CD4-positive, alpha-beta T cell treated with Interleukin-1 beta for 1 hour (primary cell): ENCODE data around the gene OBSCN.

ENCODE experiments used
- DNase-seq, 2 donors: peaks; one replicate each; pipeline ENCODE4 v3.0.0-alpha.2; 2020 to 2022

OBSCN gene

DNA sequence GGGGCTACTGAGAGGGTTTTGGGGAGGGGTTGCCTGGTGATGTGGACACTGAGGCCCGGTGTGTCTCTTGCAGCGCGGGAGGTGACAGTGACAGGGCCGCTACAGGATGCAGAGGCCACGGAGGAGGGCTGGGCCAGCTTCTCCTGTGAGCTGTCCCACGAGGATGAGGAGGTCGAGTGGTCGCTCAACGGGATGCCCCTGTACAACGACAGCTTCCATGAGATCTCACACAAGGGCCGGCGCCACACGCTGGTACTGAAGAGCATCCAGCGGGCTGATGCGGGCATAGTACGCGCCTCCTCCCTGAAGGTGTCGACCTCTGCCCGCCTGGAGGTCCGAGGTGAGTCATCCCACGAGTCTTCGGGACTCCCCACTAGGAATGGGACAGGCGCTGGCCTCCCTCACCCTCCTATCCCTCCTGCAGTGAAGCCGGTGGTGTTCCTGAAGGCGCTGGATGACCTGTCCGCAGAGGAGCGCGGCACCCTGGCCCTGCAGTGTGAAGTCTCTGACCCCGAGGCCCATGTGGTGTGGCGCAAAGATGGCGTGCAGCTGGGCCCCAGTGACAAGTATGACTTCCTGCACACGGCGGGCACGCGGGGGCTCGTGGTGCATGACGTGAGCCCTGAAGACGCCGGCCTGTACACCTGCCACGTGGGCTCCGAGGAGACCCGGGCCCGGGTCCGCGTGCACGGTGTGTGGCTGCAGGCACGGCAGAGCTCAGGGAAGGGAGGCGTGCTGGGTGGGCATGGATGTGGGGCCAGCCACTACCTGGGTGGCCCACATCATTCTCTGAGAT, 72.5 kb downstream of the OBSCN start:
- no peak for DNase-seq

DNA sequence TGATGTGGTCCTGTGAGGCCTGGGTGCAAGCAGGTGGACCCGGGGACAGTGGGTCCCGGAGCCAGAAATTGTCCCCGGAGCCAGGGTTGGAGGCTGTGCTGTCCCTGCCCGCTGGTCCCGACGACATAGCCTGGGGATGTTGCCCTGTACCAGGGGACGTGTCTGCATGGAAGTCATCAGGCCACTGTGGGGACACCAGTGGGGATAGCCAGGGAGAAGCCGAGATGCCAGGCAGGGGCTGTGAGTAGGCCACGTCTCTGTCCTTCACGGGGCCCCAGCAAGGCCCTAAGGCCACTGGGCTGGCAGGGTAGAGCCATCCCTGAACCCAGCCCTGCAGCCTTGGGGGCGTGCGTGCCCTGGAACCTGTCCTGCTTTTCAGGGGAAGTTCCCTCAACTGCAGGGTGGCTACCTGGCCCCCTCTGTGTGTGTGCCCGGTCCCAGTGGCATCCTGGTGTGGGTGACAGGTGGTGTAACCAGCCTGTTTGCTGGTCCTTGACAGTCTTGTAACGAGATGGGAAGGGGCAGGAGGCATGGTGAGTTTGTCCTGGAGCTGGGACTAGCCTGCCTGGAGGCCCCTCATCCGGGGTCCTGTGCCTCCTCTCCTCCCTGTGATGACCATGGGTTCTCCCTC, 73.2 kb downstream of the OBSCN start:
- DNase-seq, result no peak

DNA sequence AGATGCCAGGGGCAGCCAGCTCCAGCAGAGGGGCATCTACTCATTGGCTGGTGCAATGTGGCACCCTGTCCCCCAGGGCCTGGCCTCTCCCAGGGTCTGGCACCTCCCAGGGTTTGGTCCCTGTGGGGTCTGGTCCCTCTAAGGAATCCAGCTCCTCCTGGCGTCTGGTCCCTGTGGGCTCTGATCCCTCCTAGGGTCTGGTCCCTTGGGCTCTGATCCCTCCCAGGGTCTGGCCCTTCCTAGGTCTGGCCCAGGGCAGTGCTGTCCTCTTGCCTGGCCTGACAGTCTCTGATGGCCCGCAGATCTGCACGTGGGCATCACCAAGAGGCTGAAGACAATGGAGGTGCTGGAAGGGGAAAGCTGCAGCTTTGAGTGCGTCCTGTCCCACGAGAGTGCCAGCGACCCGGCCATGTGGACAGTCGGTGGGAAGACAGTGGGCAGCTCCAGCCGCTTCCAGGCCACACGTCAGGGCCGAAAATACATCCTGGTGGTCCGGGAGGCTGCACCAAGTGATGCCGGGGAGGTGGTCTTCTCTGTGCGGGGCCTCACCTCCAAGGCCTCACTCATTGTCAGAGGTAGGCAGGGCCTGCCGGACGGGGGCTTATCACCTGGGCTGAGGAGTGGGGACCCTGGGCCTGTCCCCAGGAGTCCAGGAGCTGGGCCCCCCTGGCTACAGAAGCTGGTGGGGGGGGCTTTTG, 73.9 kb downstream of the OBSCN start:
- no peak for DNase-seq

DNA sequence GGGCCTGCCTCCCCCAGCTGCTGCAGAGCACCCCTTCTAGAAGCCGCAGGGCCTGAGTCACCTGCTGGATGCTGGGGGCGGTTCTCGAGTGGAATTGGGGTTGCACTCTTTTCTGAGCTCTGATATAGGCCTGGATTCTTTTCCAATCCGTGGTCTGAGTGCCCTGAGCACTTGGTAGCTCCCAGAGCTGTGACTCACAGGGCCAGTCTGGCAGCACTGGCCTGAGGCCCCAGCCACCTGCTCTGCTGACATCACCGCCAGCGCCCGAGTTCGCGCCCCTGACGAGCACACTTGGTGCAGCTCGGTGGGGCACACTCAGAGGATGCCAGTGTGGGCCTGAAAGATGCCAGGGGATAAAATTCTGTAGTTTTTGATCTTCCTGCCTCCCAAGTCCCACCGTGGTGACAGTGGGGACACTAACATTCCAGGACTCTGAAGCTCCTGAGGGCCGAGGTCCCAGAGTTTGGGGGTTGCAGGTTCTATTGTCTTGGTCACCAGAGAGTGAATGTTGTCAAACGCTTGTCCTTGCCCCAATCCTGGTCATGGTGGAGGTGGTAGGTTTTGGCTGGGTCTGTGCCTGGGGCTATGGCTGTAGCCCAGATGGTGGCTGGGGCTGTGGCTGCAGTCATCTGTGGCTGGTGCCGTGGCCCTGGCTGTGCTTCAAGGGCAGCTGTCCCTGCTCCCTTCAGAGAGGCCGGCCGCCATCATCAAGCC, 74.6 kb downstream of the OBSCN start:
- DNase-seq, result no peak

DNA sequence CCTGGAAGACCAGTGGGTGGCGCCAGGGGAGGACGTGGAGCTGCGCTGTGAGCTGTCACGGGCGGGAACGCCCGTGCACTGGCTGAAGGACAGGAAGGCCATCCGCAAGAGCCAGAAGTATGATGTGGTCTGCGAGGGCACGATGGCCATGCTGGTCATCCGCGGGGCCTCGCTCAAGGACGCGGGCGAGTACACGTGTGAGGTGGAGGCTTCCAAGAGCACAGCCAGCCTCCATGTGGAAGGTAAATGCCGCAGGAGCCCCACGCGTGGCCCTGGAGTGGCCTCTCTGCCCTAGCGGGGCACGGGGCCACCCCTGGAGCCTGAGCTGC, 75.2 kb downstream of the OBSCN start:
- DNase-seq, result no peak

DNA sequence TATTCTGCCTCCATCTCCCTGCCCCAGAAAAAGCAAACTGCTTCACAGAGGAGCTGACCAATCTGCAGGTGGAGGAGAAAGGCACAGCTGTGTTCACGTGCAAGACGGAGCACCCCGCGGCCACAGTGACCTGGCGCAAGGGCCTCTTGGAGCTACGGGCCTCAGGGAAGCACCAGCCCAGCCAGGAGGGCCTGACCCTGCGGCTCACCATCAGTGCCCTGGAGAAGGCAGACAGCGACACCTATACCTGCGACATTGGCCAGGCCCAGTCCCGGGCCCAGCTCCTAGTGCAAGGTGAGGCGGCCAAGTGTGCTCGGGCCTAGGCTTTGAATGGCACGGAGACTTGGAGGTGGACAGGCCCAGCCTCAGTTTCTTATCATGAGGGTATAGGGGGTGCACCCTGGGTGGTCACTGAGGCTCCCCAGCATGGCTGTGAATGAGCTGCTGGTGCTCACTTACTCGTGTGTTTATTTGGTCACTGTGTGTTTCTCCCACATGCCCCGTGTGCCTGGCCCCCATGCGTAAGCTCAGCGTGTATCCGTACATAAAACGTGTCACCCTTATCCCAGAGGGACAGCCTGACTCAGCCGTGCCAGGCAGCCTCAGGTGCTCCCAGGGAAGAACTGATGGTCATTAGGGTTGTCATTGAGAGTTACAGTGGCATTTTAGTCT, 75.8 kb downstream of the OBSCN start:
- no peak for DNase-seq

DNA sequence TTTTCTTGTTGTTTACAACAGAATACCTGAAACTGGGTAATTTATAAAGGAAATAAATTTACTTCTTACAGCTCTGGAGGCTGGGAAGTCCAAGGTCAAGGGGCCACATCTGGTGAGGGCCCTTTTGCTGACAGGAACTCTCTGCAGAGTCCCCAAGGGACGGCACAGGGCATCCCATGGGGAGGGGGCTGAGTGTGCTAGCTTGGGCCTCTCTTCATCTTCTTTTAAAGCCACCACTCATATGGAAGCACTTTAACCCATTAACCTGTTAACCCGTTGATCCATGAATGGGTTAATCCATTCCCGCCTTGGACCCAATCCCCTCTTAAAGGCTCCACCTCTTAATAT, 76.3 kb downstream of the OBSCN start:
- DNase-seq, result no peak

DNA sequence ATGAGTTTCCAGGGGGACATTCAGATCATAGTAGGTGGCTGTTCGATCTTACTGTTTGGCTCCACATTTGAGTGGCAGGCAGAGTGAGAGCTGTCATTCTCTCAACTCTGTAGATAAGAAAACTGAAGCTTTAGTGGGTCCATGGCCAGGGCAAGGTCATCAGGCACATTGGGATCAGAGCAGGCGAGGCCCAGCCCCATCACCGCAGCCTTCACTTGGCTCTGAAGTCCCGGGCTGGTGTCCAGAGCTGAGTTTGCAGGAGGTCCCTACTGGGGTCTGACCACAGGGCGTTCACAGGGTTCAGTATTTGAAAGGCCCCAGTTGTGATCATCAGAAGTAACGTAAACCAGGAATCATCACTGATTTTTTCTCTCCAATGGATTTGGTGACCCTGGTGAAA, 76.7 kb downstream of the OBSCN start:
- DNase-seq, result no peak

DNA sequence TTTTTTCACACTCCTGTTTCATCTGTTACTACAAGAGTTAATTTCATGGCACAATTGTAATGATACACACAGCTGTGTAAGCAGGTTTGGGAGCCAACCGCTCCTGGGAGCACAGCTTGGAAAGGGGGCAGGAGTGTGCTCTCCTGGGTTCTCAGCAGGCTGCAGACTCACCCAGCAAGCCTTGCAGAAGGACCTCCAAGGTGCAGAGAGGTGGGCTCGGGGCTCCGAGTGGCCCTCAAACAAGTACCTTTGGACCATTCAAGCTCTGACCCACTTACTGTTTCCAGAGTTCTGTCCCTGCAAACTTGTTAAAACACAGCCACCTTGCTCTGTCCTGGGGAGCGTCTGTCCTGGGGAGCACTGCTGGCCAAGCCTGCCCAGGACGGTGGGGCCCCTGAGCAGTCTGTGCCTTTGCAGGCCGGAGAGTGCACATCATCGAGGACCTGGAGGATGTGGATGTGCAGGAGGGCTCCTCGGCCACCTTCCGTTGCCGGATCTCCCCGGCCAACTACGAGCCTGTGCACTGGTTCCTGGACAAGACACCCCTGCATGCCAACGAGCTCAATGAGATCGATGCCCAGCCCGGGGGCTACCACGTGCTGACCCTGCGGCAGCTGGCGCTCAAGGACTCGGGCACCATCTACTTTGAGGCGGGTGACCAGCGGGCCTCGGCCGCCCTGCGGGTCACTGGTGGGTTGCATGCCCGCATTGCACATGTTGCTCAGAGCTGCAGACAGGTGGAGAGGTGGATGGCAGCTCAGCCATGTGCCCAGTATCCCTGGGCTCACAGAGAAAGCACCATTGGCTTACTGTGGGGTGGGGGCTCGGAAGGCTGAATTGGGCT, 78.0 kb downstream of the OBSCN start:
- DNase-seq, result no peak

DNA sequence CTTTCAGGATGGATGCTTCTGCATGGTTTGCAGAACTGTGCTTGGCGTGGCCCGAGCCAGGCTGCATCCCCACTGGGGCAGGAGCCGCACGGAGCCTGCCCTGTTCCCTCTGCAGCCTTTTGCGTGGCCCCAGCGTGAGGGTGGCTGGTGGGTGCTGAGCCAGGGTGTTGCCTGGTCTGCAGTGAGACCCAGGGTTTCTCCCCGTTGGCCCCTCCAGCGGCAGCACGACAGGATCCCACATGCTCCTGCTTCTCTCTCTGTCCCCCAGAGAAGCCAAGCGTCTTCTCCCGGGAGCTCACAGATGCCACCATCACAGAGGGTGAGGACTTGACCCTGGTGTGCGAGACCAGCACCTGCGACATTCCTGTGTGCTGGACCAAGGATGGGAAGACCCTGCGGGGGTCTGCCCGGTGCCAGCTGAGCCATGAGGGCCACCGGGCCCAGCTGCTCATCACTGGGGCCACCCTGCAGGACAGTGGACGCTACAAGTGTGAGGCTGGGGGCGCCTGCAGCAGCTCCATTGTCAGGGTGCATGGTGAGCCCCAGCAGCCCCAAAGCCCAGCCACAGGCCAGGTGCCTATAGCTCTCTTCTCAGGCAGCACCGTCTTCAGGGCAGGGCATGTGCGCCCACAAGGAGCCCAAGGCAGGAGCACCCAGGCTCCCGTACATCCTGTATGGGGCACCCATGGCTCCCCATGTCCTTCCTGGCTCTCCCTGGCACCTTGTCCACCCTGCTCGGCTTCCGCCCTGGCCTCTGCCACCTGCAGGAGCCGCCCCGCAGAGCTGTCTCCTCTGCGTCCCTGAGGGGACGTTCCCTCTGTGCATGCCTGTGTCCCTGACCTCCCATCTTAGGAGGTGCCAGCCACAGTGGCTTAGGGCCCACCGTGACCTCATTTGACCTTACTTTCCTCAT, 78.9 kb downstream of the OBSCN start:
- DNase-seq, result no peak

DNA sequence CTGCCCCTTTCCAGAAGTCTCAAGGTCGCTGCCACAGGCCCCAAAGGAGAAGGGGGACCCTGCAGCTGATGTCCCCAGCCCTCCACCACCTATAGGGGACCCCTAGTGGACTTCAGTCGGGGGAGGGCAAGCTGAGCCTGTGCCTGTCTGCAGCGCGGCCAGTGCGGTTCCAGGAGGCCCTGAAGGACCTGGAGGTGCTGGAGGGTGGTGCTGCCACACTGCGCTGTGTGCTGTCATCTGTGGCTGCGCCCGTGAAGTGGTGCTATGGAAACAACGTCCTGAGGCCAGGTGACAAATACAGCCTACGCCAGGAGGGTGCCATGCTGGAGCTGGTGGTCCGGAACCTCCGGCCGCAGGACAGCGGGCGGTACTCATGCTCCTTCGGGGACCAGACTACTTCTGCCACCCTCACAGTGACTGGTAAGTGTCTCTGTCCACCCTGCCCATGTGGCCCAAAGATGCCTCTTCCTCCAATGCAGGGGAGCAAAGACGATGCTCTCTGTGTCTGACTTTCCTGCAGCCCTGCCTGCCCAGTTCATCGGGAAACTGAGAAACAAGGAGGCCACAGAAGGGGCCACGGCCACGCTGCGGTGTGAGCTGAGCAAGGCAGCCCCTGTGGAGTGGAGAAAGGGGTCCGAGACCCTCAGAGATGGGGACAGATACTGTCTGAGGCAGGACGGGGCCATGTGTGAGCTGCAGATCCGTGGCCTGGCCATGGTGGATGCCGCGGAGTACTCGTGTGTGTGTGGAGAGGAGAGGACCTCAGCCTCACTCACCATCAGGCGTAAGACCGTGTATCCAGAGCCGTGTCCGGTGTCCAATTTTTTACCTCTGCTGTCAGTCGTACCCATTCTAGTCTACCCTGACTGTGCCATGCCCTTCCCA, 79.9 kb downstream of the OBSCN start:
- DNase-seq, result no peak

DNA sequence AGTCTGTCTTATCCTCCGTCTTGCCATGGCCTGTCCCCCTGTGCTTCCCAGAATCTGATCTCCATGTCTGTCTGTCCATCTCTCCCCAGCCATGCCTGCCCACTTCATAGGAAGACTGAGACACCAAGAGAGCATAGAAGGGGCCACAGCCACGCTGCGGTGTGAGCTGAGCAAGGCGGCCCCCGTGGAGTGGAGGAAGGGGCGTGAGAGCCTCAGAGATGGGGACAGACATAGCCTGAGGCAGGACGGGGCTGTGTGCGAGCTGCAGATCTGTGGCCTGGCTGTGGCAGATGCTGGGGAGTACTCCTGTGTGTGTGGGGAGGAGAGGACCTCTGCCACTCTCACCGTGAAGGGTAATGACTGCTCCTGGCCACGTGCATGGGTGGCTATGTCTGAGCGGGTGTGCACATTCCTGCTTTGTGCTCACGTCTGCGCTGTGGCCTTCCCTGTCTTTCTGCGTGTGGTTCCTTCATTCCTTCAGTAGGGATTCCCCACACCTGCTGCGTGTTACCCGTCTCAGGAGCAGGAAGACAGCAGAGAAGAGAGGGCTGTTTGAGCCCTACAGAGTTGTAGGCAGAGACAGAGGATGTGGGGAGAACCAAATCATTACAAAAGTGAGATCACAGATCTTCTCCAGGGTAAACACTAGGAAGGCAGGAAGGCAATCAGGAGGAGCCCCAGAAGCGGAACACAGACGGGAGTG, 80.8 kb downstream of the OBSCN start:
- no peak for DNase-seq

DNA sequence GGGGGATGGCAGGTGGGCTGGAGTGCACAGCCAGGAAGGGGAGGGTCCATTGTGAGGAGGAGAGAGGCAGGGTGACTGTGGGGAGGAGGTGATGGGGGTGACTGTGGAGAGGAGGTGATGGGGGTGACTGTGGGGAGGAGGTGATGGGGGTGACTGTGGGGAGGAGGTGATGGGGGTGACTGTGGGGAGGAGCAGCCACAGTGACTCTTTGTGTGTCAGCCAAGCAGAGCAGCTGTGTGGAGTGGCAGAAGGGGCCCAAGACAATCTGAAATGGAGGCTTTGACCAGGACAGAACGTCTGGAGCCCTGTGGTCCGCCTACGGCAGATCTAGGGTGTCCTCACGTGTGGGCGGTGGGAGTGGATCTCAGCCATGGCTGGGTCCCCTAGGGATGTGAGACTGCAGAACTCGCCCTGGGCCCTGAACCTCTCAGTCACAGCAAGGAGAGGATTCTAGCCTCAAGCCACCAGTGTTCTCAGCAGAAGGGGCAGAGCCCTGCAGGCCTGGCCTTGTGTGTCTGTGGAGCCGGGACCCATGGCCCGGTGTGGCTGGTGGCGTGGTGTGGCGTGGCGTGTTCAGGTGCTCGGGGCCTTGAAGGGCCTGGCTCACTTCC, 81.5 kb downstream of the OBSCN start:
- DNase-seq, result no peak

DNA sequence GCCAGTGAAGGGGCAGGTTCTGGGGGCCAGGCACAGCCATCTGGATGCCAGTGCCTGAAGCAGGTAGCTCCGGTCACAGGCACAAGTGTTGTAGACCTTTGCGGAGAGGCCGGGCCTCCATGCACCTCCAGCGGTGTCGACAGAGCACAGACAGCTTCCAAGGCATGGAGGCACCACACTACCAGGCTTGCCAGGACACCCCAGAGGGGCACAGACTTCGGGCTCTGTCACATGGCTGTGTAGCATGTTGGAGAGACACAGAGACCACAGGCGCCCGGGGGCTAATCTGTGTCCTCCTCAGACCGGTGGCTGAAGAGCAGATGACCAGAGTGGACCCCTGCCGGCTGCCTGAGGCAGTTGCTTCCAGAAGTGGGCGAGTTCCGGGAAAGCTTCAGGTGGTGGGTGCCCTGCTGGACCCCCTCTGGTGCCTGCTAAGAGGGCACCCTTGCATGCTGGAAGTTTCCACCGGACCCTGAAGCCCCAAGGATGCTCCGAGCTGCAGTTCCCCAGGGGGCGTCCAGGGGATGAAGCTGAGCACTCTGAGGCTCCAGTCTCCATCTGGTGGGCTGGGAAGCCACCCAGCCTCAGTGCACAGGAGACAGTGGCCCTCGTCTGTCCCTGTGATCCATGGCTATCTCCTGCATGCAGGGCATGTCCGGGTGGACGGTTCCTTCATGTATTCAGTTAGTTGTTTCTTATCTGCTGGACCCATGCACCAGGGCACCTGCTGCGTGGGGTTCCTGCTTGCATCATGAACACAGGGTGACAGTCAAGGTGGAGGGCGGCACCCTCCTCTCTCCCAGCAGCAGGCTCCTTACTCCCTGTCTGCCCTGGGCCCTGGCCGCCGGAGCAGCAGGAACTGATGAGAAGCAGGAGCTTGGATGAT, 82.4 kb downstream of the OBSCN start:
- no peak for DNase-seq

DNA sequence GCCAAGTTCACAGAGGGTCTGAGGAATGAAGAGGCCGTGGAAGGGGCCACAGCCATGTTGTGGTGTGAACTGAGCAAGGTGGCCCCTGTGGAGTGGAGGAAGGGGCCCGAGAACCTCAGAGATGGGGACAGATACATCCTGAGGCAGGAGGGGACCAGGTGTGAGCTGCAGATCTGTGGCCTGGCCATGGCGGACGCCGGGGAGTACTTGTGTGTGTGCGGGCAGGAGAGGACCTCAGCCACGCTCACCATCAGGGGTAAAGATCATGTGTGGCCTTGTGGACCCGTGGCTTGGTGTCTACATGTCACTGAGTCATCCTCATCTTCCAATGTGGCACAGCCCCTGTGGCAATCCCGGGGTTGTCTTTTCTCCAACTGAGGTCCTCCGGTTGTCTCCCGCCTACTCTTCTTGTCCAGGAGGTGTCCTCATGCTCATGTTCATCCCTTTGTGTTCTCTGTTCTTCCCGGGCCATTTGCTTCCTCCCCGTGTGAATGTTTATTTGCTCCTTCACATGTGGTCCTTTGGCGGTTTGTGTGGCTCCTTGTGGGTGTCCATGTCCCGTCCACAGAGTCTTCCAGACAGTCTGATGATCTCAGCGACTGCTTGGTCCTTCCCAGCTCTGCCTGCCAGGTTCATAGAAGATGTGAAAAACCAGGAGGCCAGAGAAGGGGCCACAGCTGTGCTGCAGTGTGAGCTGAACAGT, 84.2 kb downstream of the OBSCN start:
- no peak for DNase-seq

DNA sequence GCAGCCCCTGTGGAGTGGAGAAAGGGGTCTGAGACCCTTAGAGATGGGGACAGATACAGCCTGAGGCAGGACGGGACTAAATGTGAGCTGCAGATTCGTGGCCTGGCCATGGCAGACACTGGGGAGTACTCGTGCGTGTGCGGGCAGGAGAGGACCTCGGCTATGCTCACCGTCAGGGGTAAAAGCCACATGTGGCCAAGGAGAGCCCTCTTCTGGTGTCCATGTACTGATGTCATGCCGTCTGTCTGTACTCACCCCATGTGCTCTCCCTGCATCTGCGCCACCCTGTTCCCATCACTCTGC, 84.7 kb downstream of the OBSCN start:
- no peak for DNase-seq

DNA sequence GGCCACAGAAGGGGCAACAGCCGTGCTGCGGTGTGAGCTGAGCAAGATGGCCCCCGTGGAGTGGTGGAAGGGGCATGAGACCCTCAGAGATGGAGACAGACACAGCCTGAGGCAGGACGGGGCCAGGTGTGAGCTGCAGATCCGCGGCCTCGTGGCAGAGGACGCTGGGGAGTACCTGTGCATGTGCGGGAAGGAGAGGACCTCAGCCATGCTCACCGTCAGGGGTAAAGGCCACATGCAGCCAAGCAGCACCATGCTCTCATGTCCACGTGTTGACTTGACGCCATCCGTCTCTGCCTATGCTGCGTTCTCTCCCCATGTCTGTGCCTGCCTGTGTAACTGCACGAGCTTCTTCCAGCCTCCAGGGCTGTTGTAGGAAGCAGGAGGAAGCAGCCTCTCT, 85.5 kb downstream of the OBSCN start:
- DNase-seq, result no peak
